ENCODE data around the gene FBXO34.

DNA sequence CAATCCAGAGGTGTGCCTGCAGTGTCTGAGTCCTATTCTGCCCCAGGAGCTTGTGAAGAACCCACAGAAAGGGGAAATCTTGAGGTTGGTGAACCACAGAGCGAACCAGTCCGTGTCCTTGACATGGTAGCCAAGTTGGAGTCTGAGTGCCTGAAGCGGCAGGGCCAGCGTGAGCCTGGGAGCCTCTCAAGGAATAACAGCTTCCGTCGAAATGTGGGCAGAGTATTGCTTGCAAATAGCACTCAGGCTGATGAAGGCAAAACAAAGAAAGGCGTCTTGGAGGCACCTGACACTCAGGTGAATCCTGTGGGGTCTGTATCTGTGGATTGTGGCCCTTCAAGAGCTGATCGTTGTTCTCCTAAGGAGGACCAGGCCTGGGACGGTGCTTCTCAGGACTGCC, 79.9 kb downstream of the FBXO34 start:
- TF ChIP-seq ZFX (CRISPR knock-in tag; IDR thresholded peaks at IDR 0.05; ENCODE audit: low read depth) (no peak), POLR2A (IDR thresholded peaks at IDR 0.05; ENCODE audit: insufficient read depth in 1 of 2, low read depth in 2 of 2, low read length in 2 of 2) (no peak), POLR2AphosphoS5 (IDR thresholded peaks at IDR 0.05; ENCODE audit: low read depth, low read length) (no peak)

All from HepG2 (cell line).